ENCODE results near the gene GSX2.
A peak's percentile ranks its signal among the peaks of the same experiment; 100 is the strongest.

Gene GSX2

GRCh38 chr4:54091637-54092404 lies 8.1 kb upstream of the GSX2 start:
- Histone ChIP-seq H3K4me3 (ENCODE audit: low read length) (peak overlapping the region; percentile 25), H3K79me1 (ENCODE audit: low read length) (no peaks in the 10 kb centered on the region), H3K18ac (ENCODE audit: low read length) (no peak overlapping the region), H3K79me2 (ENCODE audit: control insufficient read depth, insufficient read depth, low read length) (no peaks in the 10 kb centered on the region), H3K23ac (ENCODE audit: low read length) (no peak overlapping the region), H3K4ac (ENCODE audit: low read depth, low read length) (no peak overlapping the region), H3K4me1 (ENCODE audit: control insufficient read depth, low read depth, low read length) (peaks cover 7% of the 10 kb centered on the region), H3K9ac (ENCODE audit: low read length) (peak overlapping the region; percentile 18), H4K5ac (ENCODE audit: low read length) (no peak overlapping the region), H3K56ac (ENCODE audit: low read length) (peak overlapping the region; percentile 17), H3K27me3 (ENCODE audit: insufficient read depth, low read length, poor library complexity) (peaks cover 51% of the 10 kb centered on the region), H2BK15ac (replicated peaks; ENCODE audit: low read depth) (no peak overlapping the region), H3K4me2 (ENCODE audit: low read length) (peak overlapping the region; percentile 83), H3K36me3 (ENCODE audit: control insufficient read depth, insufficient read depth, low read length) (no peaks in the 10 kb centered on the region), H3K27ac (ENCODE audit: low read depth, low read length) (no peak overlapping the region), H2BK5ac (ENCODE audit: low read length) (no peak overlapping the region), H2BK120ac (ENCODE audit: low read depth, low read length) (no peak overlapping the region), H2AK5ac (ENCODE audit: low read length) (no peak overlapping the region), H4K8ac (ENCODE audit: low read depth, low read length) (no peak overlapping the region)
- no peak for DNase-seq
- 100% methylated on average over 1 of the region's 48 CpGs for WGBS (ENCODE audit: extremely low coverage, insufficient coverage, low lambda C conversion rate)

DNA sequence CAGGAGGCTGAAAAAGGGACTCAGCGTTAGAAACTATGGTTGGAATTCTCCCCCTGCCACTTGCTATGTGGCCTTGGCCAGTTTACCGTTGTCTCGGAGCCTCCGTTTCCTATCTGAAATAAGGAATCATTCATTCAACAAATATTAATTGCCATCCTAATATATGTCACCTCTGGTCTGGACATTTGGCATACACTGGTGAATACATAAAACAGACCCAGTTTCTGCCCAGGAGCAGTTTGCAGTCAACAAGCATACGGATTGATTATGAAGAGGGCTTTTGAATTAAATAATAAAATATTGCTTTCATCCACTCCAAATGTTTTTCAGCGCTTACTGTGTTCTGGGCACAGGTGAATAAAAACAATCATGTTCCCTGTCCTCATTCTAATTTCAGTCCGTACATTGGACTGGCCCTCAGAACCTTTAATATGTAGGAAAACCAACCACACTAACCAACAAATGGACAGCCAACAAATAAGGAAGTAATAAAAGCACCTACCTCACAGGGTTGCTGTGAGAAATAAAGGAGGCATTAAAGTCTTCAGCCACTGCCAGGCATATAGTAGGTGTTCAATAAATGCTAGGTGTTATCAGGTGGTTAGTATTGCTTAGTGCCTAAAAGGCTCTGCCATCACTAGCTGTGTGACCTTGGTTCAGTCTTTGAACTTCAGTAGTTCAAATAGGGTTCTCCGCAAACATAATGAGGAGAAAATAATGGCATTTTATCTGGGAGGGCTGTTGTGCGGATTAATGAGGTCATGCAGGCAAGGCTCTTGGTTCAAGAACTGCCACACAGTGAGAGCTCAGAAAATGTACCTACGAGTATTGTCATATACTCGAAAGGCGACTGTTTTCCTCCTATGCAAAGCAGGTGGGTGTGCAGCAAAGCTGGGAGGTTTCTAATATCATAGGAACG lies 7.3 kb upstream of the GSX2 start:
- Histone ChIP-seq H3K36me3 (ENCODE audit: control insufficient read depth, insufficient read depth, low read length) (no peaks in the 10 kb centered on the region), H3K27me3 (ENCODE audit: insufficient read depth, low read length, poor library complexity) (peaks cover 59% of the 10 kb centered on the region), H4K8ac (ENCODE audit: low read depth, low read length) (no peak overlapping the region), H3K4ac (ENCODE audit: low read depth, low read length) (no peak overlapping the region), H2BK15ac (replicated peaks; ENCODE audit: low read depth) (no peak overlapping the region), H2AK5ac (ENCODE audit: low read length) (no peak overlapping the region), H3K56ac (ENCODE audit: low read length) (peak overlapping the region; percentile 17), H3K23ac (ENCODE audit: low read length) (no peak overlapping the region), H3K9ac (ENCODE audit: low read length) (peak overlapping the region; percentile 18), H2BK5ac (ENCODE audit: low read length) (no peak overlapping the region), H3K4me2 (ENCODE audit: low read length) (peak overlapping the region; percentile 83), H2BK120ac (ENCODE audit: low read depth, low read length) (no peak overlapping the region), H3K79me1 (ENCODE audit: low read length) (no peaks in the 10 kb centered on the region), H3K18ac (ENCODE audit: low read length) (no peak overlapping the region), H4K5ac (ENCODE audit: low read length) (no peak overlapping the region), H3K4me1 (ENCODE audit: control insufficient read depth, low read depth, low read length) (peaks cover 7% of the 10 kb centered on the region), H3K4me3 (ENCODE audit: low read length) (no peak overlapping the region), H3K27ac (ENCODE audit: low read depth, low read length) (no peak overlapping the region), H3K79me2 (ENCODE audit: control insufficient read depth, insufficient read depth, low read length) (no peaks in the 10 kb centered on the region)
- no peak for DNase-seq
- WGBS (ENCODE audit: extremely low coverage, insufficient coverage, low lambda C conversion rate) = no CpG with 5 or more reads among the region's 13 CpGs

- Histone ChIP-seq H3K9ac (ENCODE audit: low read length) (no peak overlapping the region), H2BK5ac (ENCODE audit: low read length) (no peak overlapping the region), H3K27me3 (ENCODE audit: insufficient read depth, low read length, poor library complexity) (peaks cover 68% of the 10 kb centered on the region), H4K5ac (ENCODE audit: low read length) (no peak overlapping the region), H3K4me2 (ENCODE audit: low read length) (no peak overlapping the region), H3K4me3 (ENCODE audit: low read length) (no peak overlapping the region), H3K23ac (ENCODE audit: low read length) (no peak overlapping the region), H2AK5ac (ENCODE audit: low read length) (no peak overlapping the region), H3K4ac (ENCODE audit: low read depth, low read length) (no peak overlapping the region), H3K18ac (ENCODE audit: low read length) (no peak overlapping the region), H3K79me1 (ENCODE audit: low read length) (no peaks in the 10 kb centered on the region), H3K4me1 (ENCODE audit: control insufficient read depth, low read depth, low read length) (peaks cover 7% of the 10 kb centered on the region), H3K56ac (ENCODE audit: low read length) (no peak overlapping the region), H4K8ac (ENCODE audit: low read depth, low read length) (no peak overlapping the region), H3K36me3 (ENCODE audit: control insufficient read depth, insufficient read depth, low read length) (no peaks in the 10 kb centered on the region), H3K27ac (ENCODE audit: low read depth, low read length) (no peak overlapping the region), H2BK15ac (replicated peaks; ENCODE audit: low read depth) (no peak overlapping the region), H2BK120ac (ENCODE audit: low read depth, low read length) (no peak overlapping the region), H3K79me2 (ENCODE audit: control insufficient read depth, insufficient read depth, low read length) (no peaks in the 10 kb centered on the region)
- no CpG with 5 or more reads among the region's 37 CpGs for whole genome bisulfite sequencing (ENCODE audit: extremely low coverage, insufficient coverage, low lambda C conversion rate)
- peak; percentile 59 for DNase-seq
These were observed 6.4 kb upstream of the GSX2 start for GRCh38 chr4:54093324-54094240.

DNA sequence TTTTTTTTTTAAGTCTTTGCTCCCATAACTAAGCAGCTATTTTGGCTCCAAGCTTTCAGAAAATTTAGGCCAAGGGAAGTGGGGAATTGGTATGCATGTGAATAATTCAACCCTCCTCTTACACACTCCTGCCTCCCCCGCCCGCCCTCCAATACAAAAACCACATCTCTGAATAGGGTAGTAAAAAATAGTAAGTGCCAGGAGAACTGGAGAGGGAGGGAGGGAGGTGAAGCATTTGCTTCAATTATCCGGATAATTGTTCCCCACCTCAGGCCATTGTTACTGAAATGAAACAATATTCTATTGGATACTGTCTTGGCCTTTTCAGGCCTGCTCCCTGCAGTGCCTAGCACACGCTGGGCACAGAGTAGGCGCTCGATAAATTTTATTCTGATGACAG lies 5.5 kb upstream of the GSX2 start:
- no peak overlapping the region for H3K23ac ChIP-seq (ENCODE audit: low read length)
- H3K9ac ChIP-seq (ENCODE audit: low read length) = no peak overlapping the region
- H3K4ac ChIP-seq (ENCODE audit: low read depth, low read length) = no peak overlapping the region
- no CpG with 5 or more reads among the region's 6 CpGs for WGBS (ENCODE audit: extremely low coverage, insufficient coverage, low lambda C conversion rate)
- no peak overlapping the region for H2BK5ac ChIP-seq (ENCODE audit: low read length)
- H3K4me3 ChIP-seq (ENCODE audit: low read length) = no peak overlapping the region
- H2BK15ac ChIP-seq (replicated peaks; ENCODE audit: low read depth) = no peak overlapping the region
- H4K5ac ChIP-seq (ENCODE audit: low read length) = no peak overlapping the region
- no peak overlapping the region for H3K18ac ChIP-seq (ENCODE audit: low read length)
- no peak for DNase-seq
- no peaks in the 10 kb centered on the region for H3K79me2 ChIP-seq (ENCODE audit: control insufficient read depth, insufficient read depth, low read length)
- H3K56ac ChIP-seq (ENCODE audit: low read length) = no peak overlapping the region
- H4K8ac ChIP-seq (ENCODE audit: low read depth, low read length) = no peak overlapping the region
- H3K36me3 ChIP-seq (ENCODE audit: control insufficient read depth, insufficient read depth, low read length) = no peaks in the 10 kb centered on the region
- H3K27me3 ChIP-seq (ENCODE audit: insufficient read depth, low read length, poor library complexity) = peaks cover 75% of the 10 kb centered on the region
- H2AK5ac ChIP-seq (ENCODE audit: low read length) = no peak overlapping the region
- H2BK120ac ChIP-seq (ENCODE audit: low read depth, low read length) = no peak overlapping the region
- H3K4me1 ChIP-seq (ENCODE audit: control insufficient read depth, low read depth, low read length) = peaks cover 11% of the 10 kb centered on the region
- no peaks in the 10 kb centered on the region for H3K79me1 ChIP-seq (ENCODE audit: low read length)
- H3K4me2 ChIP-seq (ENCODE audit: low read length) = no peak overlapping the region
- H3K27ac ChIP-seq (ENCODE audit: low read depth, low read length) = no peak overlapping the region

- DNase-seq = no peak
- H3K4me2 ChIP-seq (ENCODE audit: low read length) = peak overlapping the region; percentile 12
- H3K27me3 ChIP-seq (ENCODE audit: insufficient read depth, low read length, poor library complexity) = peaks cover 82% of the 10 kb centered on the region
These were observed 4.7 kb upstream of the GSX2 start for GRCh38 chr4:54095110-54095825.

More at GRCh38 chr4:54095110-54095825, 4.7 kb upstream of the GSX2 start:
- Histone ChIP-seq H3K27ac (ENCODE audit: low read depth, low read length) (no peak overlapping the region), H3K4me3 (ENCODE audit: low read length) (no peak overlapping the region), H4K8ac (ENCODE audit: low read depth, low read length) (no peak overlapping the region), H3K79me2 (ENCODE audit: control insufficient read depth, insufficient read depth, low read length) (no peaks in the 10 kb centered on the region), H2BK5ac (ENCODE audit: low read length) (no peak overlapping the region), H4K5ac (ENCODE audit: low read length) (no peak overlapping the region), H3K4ac (ENCODE audit: low read depth, low read length) (no peak overlapping the region), H3K36me3 (ENCODE audit: control insufficient read depth, insufficient read depth, low read length) (no peaks in the 10 kb centered on the region), H3K18ac (ENCODE audit: low read length) (no peak overlapping the region), H3K4me1 (ENCODE audit: control insufficient read depth, low read depth, low read length) (peaks cover 13% of the 10 kb centered on the region), H3K9ac (ENCODE audit: low read length) (no peak overlapping the region), H3K56ac (ENCODE audit: low read length) (peak overlapping the region; percentile 18), H2AK5ac (ENCODE audit: low read length) (no peak overlapping the region), H2BK15ac (replicated peaks; ENCODE audit: low read depth) (no peak overlapping the region), H3K79me1 (ENCODE audit: low read length) (no peaks in the 10 kb centered on the region), H2BK120ac (ENCODE audit: low read depth, low read length) (no peak overlapping the region), H3K23ac (ENCODE audit: low read length) (no peak overlapping the region)
- no CpG with 5 or more reads among the region's 19 CpGs for WGBS (ENCODE audit: extremely low coverage, insufficient coverage, low lambda C conversion rate)

All from mesendoderm (in vitro differentiated cells).